Testis (tissue), 3 donors: ENCODE data around the gene PTPN3. TPM values are rescaled to one million over a fixed set of nuclear protein-coding genes. Genes with fewer than 3 reads are reported as not detected.

Experiments used
- DNase-seq: peaks from one replicate; pipeline ENCODE4 v3.0.0-alpha.2; 2019
- H3K27ac ChIP-seq, 2 donors: fragments of 200-600 bp; sonication (generic); one replicate each; pipeline ENCODE4 v1.5.1; 2019
- H3K27me3 ChIP-seq: fragments of 200-600 bp; sonication (generic); one replicate; pipeline ENCODE4 v1.5.1; 2019
- H3K36me3 ChIP-seq: fragments of 200-600 bp; sonication (generic); one replicate; pipeline ENCODE4 v1.5.1; 2017; ENCODE audit warnings: low read depth; ENCODE audit errors: missing control alignments
- H3K4me1 ChIP-seq: fragments of 200-600 bp; sonication (generic); one replicate; pipeline ENCODE4 v1.5.1; 2019
- H3K4me3 ChIP-seq, 2 donors: fragments of 200-600 bp; sonication (generic); one replicate each; pipeline ENCODE4 v1.5.1; 2017 to 2019
- H3K9me3 ChIP-seq: fragments of 200-600 bp; sonication (generic); one replicate; pipeline ENCODE4 v1.5.1; 2017
- CTCF ChIP-seq, 3 experiments: fragments of 450-650 bp in 2 of 3; fragments of 200-600 bp in 1 of 3; sonication (generic) in 1 of 3; IDR thresholded peaks; one replicate each; pipeline ENCODE4 v1.5.1; 2016 to 2019; ENCODE audit warnings: antibody characterized with exemption in 3 of 3, mild to moderate bottlenecking in 2 of 3, moderate library complexity in 1 of 3
- POLR2A ChIP-seq: fragments of 450-650 bp; IDR thresholded peaks from one replicate; pipeline ENCODE4 v1.6.1; 2017; ENCODE audit warnings: antibody characterized with exemption, mild to moderate bottlenecking, moderate library complexity
- WGBS, 2 donors: methylation state at CpG; one replicate each; pipeline ENCODE4 v1.1.5; 2018; 5-methylcytosine and 5-hydroxymethylcytosine counted together
- intact Hi-C: fragments of 100-400 bp; cut with DNase I; formaldehyde crosslinking; loops from one replicate; pipeline ENCODE4 v1.15.1; 2023; ENCODE audit warnings: low total_unique reads
- polyA plus RNA-seq: library from polyadenylated mRNA; stranded (reverse); fragments of 350-450 nt; fragmentation: Illumina TruSeq; extraction: RNeasy Lipid Tissue Mini Kit (QIAGEN cat#74804); gene quantifications from one replicate; pipeline ENCODE4 v1.2.3, GENCODE V29; 2014; ENCODE audit warnings: low read depth, low replicate concordance; ENCODE audit not compliant: insufficient read depth
- total RNA-seq, 2 donors: library from RNA; depleted of rRNA; stranded (reverse); fragments of >200 nt; gene quantifications; one replicate each; pipeline ENCODE4 v1.2.3, GENCODE V29; 2016

The PTPN3 gene
- total and polyA plus RNA-seq, 3 donors from 2014 or later: 6.6 to 8.1 (median 7.0) TPM

GRCh38 chr9:109509611-109510010 lies 11.5 kb upstream of the PTPN3 start:
- no peak for TF ChIP-seq POLR2A
- no peak for TF ChIP-seq CTCF (IDR thresholded peaks at IDR 0.05)
- no peaks in the 10 kb centered on the region for H3K27me3 ChIP-seq
- H3K36me3 ChIP-seq: no peaks in the 10 kb centered on the region
- no peak for DNase-seq
- no peak overlapping the region for H3K4me3 ChIP-seq
- WGBS, 2 donors: 65 to 67% methylated on average over 4 of the region's 4 CpGs
- no peaks in the 10 kb centered on the region for H3K9me3 ChIP-seq
- H3K27ac ChIP-seq: no peak overlapping the region
- intact Hi-C loops: no loop called here
- H3K4me1 ChIP-seq: no peaks in the 10 kb centered on the region

GRCh38 chr9:109507421-109507838 lies 9.3 kb upstream of the PTPN3 start:
- intact Hi-C loops: no loop called here
- DNase-seq: no peak
- Histone ChIP-seq H3K4me3 (no peak overlapping the region), H3K4me1 (no peaks in the 10 kb centered on the region), H3K27ac (no peak overlapping the region), H3K27me3 (no peaks in the 10 kb centered on the region), H3K9me3 (no peaks in the 10 kb centered on the region), H3K36me3 (no peaks in the 10 kb centered on the region)
- no peak for TF ChIP-seq POLR2A
- no peak for TF ChIP-seq CTCF (IDR thresholded peaks at IDR 0.05)
- WGBS, 2 donors: 80 to 85% methylated on average over 9 of the region's 9 CpGs

- H3K27ac ChIP-seq: no peak overlapping the region
- TF ChIP-seq POLR2A (no peak), CTCF (IDR thresholded peaks at IDR 0.05) (no peak)
- no peaks in the 10 kb centered on the region for H3K9me3 ChIP-seq
- 66 to 72% methylated on average over 3 of the region's 3 CpGs for WGBS, 2 donors
- H3K27me3 ChIP-seq: no peaks in the 10 kb centered on the region
- no peaks in the 10 kb centered on the region for H3K36me3 ChIP-seq
- DNase-seq: no peak
- H3K4me1 ChIP-seq: no peaks in the 10 kb centered on the region
- intact Hi-C loops: no loop called here
- H3K4me3 ChIP-seq: no peak overlapping the region
Measured at GRCh38 chr9:109506097-109506712, 8.1 kb upstream of the PTPN3 start.

- Histone ChIP-seq H3K27ac (no peak overlapping the region), H3K27me3 (no peaks in the 10 kb centered on the region), H3K4me3 (no peak overlapping the region), H3K36me3 (no peaks in the 10 kb centered on the region), H3K9me3 (no peaks in the 10 kb centered on the region), H3K4me1 (no peaks in the 10 kb centered on the region)
- 69 to 73% methylated on average over 5 of the region's 5 CpGs for WGBS, 2 donors
- intact Hi-C loops: no loop called here
- DNase-seq: no peak
- no peak for TF ChIP-seq CTCF (IDR thresholded peaks at IDR 0.05)
- TF ChIP-seq POLR2A: no peak
Measured at GRCh38 chr9:109504689-109505088, 6.6 kb upstream of the PTPN3 start.

- no peaks in the 10 kb centered on the region for H3K36me3 ChIP-seq
- no peak for TF ChIP-seq POLR2A
- no peak for TF ChIP-seq CTCF (IDR thresholded peaks at IDR 0.05)
- H3K9me3 ChIP-seq: no peaks in the 10 kb centered on the region
- no peak overlapping the region for H3K27ac ChIP-seq
- no peak for DNase-seq
- intact Hi-C loops: no loop called here
- WGBS, 2 donors: 62 to 65% methylated on average over 5 of the region's 5 CpGs
- H3K4me3 ChIP-seq: no peak overlapping the region
- no peaks in the 10 kb centered on the region for H3K4me1 ChIP-seq
- no peaks in the 10 kb centered on the region for H3K27me3 ChIP-seq
Measured at GRCh38 chr9:109500421-109500974, 2.4 kb upstream of the PTPN3 start.
